GM19397 (cell line): ENCODE data around the gene EPB41L2.
A peak's percentile ranks its signal among the peaks of the same experiment; 100 is the strongest.
"Not testable (repeated sequence)": the region's sequence is repeated elsewhere in the genome, so short reads cannot be mapped to it uniquely, and the experiment has no call there.

Experiments used
- ATAC-seq: cut with Tn5 transposase; IDR thresholded peaks from one replicate; pipeline ENCODE4 v1.9.1; 2021; ENCODE audit warnings: mild to moderate bottlenecking, moderate library complexity; ENCODE audit not compliant: unreplicated experiment

Gene EPB41L2

GRCh38 chr6:131037194-131037897, 25.7 kb downstream of the EPB41L2 start:
- no peak for ATAC-seq

GRCh38 chr6:131036601-131037000, 26.4 kb downstream of the EPB41L2 start:
- no peak for ATAC-seq

- ATAC-seq = no peak
Observed at GRCh38 chr6:131036143-131036542, 26.9 kb downstream of the EPB41L2 start.

DNA sequence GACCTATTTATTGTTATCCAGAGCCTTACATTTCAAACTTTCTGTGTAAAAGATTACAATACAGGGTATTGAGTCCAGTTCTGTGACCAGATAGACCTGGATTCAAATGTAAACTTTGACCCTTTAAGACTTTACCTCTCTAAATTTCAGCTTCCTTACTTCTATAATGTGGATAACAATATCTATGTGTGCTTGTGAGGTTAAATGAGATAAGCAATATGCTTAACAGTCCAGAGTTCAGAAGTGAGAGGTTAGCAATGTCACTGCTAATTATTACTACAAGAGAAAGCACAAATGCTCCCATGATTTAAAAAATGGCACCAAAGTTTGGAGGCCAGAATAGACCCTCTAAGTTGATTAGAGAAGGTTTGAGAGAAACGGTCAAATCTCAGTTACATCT, 27.5 kb downstream of the EPB41L2 start:
- ATAC-seq = no peak

DNA sequence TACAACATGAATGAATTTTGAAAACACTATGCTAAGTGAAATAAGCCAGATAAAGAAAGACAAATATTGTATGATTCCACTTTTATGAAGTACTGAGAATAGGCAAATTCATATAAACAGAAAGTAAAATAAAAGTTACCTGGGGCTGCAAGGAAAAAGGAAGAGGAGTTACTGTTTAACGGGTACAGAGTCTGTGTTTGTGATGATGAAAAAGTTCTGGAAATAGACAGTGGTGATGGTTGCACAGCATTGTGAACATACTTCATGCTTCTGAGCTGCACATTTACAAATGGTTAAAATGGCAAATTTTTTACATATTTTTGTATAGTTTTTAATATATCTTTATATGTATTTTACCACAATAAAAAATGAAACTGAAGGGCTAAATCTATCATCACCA, 29.4 kb downstream of the EPB41L2 start:
- ATAC-seq = no peak

DNA sequence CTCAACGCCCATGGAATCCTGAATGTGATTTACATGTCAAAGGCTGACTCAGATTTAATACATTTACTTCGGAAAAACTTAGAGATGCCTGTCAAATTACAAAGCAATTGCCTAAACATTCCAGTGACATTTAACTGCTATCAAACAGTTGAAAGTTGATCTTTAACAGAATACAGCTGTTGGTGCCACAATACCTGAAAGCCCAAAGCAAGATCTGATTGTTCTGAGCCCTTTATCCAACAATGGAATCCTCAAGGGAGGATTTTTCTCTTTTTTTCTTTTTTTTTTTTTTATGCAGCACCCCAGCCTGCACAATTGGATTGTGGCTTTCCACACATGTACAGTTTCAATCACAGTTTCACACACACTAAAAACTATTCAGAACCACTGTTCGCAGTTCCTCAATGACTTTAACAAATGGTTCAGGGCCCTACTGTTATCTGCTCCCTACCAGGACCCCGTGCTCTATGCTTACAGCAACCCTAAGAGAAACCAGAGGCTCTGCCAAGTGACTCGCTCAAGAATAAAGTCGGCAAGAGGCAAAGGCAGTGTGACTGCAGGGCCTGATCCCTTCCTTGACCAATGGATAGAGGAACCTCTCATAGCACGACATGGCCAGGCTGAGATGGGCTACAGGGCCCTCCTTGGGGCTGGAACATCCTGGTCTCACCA, 33.3 kb downstream of the EPB41L2 start:
- peak; percentile 90 for ATAC-seq

DNA sequence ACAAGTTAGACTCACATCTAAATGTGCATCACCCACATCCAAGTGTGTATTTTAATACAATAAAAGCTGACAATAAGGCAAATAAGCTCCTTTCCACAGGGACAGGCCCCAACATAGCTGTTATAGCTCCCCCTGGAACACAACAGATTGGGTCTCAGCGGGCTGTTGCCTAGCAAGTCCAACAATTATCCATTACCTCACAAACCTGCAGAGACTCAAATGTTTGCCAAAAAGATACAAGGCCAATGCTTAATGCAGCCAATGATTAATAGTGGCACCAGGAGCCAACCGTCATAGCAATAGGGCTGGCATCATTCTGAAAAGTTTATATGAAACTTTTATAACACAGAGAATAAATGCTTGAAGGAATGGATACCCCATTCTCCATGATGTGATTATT, 35.7 kb downstream of the EPB41L2 start:
- no peak for ATAC-seq

DNA sequence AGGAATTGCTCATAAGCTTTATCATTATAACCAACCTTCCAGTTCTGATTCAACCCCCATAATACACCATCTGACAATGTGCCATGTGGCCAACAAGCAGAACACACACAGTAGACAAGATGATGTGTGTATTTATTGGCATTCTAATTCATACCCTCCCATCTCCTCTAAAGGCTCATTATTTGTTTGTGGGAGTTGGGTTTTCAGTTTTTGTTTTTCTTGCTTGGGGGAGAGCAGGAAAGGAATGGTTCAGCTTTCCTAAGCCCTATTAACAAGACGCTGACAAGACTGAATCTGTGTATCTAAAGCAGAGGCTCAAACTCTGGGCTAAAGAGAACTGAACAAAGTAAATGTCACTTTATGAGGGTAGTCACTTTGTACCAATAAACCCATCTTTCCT, 36.8 kb downstream of the EPB41L2 start:
- ATAC-seq = no peak

DNA sequence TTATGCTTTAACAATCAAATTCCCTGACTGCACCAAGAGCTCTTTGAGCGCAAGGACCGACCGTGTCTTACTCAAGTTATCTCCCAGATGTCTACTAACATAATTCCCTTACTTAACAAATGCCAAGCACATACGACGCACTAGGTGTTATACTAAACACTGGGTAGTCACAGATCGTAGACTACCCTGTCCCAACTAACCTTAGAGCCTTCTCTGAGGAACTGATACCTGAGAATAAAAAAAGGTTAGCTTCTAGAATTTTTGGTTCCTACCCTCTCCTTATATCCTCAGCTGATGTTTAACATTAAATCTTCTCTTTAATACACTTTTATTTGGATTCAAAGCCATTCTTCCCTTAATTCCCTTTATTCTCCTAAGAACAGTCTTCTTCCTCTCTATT, 38.5 kb downstream of the EPB41L2 start:
- no peak for ATAC-seq

DNA sequence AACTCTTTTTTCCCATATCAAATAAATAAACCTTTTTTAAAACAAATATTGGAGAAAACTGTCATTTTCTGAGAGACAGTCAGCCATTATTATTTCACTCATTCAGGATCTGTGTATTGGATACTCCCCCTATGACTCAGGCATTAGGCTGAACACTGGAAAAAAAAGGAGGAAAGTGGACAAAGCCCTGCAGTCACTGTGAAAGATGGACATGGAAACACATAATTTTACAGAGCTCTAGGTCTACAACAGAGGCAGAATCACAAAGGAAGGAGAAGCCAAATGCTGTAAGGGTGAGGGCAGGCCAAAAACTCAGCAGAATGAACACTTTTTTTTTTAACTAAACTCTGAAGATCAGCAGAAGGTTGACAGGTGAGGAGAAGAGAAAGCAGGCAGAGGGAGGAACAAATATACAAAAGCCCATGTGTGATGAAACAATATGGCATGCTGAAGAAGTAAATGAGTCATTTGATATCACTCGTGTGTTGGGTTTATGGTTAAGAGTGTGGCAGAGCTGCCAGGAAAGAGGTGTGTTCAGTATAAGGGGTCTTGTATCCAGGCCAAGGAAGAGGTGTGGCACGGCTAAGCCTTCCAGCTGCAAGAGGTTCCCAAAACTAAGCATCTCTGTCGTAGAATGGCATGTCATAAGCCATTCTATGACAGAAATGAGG, 39.1 kb downstream of the EPB41L2 start:
- no peak for ATAC-seq

- ATAC-seq = no peak
Observed at GRCh38 chr6:131022691-131023090, 40.4 kb downstream of the EPB41L2 start.

GRCh38 chr6:131017962-131018361, 45.1 kb downstream of the EPB41L2 start:
- ATAC-seq = no peak

GRCh38 chr6:131015630-131016263, 47.3 kb downstream of the EPB41L2 start:
- no peak for ATAC-seq

- no peak for ATAC-seq
Observed at GRCh38 chr6:131015025-131015591, 47.9 kb downstream of the EPB41L2 start.

DNA sequence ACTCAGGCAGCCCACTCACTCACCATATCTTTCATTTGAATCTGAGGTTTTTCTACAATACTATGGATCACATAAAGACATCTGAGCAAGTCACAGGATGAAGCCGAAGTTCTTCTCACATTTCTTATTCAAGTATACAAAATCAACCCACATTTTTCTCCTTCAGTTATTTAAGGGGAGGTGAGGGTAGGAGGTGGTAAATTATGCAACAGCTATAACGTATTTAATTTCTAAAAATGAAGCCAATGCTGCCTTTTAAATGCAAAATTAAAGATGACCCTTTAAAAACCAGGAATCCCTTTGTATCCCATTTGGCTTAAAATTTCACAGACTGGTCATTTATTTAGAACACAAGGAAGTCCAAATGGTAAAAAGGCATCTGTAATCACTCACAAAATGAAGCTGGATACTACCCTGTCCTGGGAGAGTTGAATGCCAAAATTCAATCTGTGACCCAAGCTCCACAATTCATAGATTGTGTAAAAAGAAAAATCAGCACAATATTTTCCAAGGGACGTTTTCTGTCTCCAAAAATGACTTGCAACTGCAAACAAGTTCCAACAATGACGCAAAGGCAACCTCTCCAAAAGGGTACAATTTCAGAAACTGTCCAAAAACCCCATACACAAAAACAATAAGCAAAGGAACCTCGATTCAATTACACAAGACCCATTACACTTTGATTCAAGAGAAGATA, 48.8 kb downstream of the EPB41L2 start:
- ATAC-seq = no peak

DNA sequence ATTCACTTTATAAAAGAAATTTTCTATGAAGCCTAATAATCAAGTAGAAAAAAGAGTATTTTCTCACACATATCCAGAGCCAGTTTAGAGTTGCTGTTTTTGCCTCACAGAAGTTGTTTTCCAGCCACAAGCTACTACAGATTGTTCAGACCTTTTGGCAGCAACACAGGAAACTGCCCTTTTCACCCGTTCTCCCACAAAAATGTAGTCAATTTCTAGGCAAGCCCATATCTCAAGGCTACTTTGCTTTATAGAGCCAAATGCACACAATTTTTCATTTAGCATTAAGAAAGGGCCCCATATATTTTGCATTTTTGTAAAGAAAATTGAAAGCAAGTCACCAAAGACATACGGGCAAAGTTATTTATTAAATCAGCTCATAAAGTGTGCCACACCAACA, 49.5 kb downstream of the EPB41L2 start:
- ATAC-seq = no peak

DNA sequence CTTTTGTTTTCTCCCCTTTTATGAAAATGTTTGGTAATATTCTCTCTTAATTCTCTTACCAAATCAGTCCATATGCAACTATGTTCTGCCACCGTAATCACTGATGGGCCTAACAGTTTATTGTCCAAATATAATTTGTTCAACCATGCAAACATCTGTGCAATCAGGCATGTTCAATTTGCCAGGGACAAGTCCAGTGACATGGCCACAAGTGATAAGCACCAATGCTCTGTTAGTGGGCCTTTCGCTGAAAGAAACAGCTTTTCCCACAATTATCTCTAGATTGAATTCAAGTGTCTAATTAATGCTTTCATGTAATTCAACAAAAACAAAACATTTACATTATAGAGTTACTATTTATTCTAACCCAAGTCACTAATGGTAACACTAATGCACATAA, 53.3 kb downstream of the EPB41L2 start:
- ATAC-seq = no peak

DNA sequence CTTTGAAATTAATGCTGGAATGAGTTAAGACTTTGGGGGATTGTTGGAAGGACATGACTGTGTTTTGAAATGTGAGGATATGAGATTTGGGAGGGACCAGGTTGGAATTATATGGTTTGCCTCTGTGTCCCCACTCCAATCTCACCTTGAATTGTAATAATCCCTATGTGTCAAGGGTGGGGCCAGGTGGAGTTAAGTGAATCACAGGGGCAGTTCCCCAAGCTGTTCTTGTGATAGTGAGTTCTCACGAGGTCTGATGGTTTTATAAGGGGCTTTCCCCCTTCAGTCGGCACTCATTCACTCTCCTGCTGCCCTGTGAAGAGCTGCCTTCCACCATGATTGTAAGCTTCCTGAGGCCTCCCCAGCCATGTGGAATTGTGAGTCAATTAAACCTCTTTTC, 54.1 kb downstream of the EPB41L2 start:
- ATAC-seq = not testable (repeated sequence)

DNA sequence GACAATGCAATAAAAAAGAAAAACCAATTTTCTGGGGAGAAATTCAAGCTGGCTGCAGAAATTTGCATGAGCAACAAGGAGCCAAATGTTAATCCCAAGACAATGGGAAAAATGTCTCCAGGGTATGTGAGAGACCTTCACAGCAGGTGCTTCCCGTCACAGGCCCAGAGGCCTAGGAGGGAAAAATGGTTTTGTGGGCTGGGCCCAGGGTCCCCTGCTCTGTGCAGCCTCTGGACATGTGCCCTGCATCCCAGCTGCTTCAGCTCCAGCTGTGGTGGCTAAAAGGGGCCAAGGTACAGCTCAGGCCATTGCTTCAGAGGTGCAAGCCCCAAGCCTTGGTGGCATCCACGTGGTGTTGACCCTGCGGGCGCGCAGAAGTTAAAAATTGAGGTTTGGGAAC, 55.1 kb downstream of the EPB41L2 start:
- not testable (repeated sequence) for ATAC-seq

DNA sequence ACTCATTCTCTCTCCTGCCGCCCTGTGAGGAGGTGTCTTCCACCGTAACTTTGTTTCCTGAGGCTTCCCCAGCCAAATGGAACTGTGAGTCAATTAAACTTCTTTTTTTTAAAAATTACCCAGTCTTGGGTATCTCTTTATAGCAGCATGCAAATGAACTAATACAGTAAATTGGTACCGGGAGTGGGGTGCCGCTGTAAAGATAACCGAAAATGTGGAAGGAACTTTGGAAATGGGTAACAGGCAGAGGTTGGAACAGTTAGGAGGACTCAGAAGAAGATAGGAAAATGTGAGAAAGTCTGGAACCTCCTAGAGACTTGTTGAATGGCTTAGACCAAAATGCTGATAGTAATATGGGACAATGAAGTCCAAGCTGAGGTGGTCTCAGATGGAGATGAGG, 55.8 kb downstream of the EPB41L2 start:
- no peak for ATAC-seq
